ENCODE data around the gene IPO9.

DNA sequence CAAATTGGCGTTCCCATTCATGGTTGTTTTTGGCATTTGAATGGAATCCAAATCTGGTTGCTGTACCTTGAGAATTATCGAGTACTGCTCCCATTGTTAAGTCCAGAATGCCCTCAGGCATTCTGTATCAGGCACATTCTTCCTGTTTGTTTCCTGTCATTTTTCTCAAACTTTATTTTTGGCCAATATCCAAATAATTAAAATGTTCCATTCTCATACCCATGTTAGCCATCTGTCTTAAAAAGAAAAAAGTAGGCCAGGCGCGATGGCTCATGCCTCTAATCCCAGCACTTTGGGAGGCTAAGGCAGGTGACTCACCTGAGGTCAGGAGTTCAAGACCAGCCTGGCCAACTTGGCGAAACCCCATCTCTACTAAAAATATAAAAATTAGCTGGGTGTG is 30.5 kb downstream of the IPO9 start:
- TF ChIP-seq CTCF (IDR thresholded peaks at IDR 0.05) (no peak), POLR2A (IDR thresholded peaks at IDR 0.05) (no peak)
